VCaP (cell line): ENCODE data around the gene SLC25A42.
A peak's percentile ranks its signal among the peaks of the same experiment; 100 is the strongest.
"Not testable (repeated sequence)": the region's sequence is repeated elsewhere in the genome, so short reads cannot be mapped to it uniquely, and the experiment has no call there.

ENCODE experiments used
- H3K27ac ChIP-seq: fragments of 450-650 bp; 2 replicates; pipeline ENCODE4 v1.5.1; 2017
- TF ChIP-seq, protein P1 (sequence below): fragments of 450-650 bp; conservative IDR thresholded peaks from 2 replicates; pipeline ENCODE4 v1.5.1; 2017; ENCODE audit warnings: mild to moderate bottlenecking, moderate library complexity

Gene SLC25A42

DNA sequence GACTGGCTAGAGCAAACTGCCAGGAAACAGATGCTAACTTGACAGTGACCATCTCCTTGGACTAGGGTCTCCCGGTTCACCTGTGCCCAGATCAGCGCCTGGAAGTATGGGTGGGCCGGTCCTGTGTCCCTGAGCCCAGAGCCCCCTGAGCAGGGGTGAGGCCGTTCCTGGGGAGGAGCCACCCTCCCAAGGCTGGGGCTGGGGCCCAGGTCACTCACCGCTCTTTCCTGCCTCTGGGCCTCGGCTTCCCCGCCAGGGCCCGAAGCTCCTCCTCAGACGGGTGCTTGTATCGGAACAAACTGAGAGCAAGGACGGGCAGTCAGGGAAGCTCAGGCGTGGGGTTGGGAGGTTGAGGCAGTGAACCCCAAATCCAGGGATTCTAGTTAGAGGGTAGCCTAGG is 69.1 kb downstream of the SLC25A42 start:
- TF ChIP-seq, protein P1, sequence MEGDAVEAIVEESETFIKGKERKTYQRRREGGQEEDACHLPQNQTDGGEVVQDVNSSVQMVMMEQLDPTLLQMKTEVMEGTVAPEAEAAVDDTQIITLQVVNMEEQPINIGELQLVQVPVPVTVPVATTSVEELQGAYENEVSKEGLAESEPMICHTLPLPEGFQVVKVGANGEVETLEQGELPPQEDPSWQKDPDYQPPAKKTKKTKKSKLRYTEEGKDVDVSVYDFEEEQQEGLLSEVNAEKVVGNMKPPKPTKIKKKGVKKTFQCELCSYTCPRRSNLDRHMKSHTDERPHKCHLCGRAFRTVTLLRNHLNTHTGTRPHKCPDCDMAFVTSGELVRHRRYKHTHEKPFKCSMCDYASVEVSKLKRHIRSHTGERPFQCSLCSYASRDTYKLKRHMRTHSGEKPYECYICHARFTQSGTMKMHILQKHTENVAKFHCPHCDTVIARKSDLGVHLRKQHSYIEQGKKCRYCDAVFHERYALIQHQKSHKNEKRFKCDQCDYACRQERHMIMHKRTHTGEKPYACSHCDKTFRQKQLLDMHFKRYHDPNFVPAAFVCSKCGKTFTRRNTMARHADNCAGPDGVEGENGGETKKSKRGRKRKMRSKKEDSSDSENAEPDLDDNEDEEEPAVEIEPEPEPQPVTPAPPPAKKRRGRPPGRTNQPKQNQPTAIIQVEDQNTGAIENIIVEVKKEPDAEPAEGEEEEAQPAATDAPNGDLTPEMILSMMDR: no peak
- H3K27ac ChIP-seq: no peak overlapping the region

DNA sequence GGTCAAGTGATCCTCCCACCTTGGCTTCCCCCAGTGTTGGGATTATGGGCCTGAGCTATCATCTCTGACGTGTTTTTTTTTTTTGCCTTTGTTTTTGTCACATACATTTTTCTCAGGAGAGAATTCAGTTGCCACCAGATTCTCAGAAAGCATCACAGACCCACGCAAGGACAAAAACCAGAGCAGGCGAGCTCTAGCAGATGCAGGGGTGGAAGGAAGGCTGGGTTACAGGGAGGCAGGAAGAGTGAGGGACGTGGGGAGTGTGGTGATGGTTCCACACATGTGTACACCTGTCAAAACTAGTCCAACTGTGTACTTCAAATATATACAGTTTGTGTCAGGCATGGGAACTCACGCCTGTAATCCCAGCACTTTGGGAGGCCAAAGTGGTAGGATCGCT is 70.2 kb downstream of the SLC25A42 start:
- TF ChIP-seq, protein P1: no peak
- H3K27ac ChIP-seq: no peak overlapping the region

DNA sequence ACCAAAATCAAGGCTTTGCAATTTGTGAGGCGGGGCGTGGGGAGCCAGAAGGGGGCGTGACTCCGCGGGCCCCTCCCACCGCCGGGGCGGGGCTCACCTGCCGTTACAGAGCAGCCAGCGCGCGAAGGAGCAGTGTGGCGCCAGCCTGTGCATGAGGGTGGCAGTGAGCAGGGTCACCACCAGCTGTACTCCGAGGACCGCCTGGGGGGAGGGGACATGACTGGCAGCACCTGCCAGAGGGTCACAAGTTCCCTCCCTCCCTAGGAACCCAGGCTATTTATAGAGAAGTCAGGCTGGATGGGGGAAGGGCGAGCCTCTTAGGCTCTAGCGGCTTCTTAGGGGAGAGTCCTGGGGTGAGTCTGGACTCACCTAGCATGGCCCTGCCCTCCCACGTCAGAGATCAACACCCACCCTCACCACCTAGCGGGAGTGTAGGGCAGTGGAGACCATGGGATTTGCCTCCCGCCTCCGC is 70.9 kb downstream of the SLC25A42 start:
- no peak overlapping the region for H3K27ac ChIP-seq
- TF ChIP-seq, protein P1: no peak

DNA sequence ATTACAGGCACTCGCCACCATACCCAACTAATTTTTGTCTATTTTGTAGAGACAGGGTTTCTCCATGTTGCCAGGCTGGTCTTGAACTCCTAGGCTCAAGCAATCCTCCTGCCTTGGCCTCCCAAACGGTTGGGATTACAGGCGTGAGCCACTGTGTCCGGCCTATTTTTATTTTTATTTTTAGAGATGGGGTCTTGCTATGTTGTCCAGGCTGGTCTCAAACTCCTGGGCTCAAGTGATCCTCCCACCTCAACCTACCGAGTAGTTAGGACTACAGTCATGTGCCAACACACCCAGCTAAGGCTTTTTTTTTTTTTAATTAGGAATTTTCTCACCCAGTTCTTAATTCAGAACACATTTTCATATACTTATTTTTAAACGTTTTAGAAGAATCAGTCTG is 71.9 kb downstream of the SLC25A42 start:
- H3K27ac ChIP-seq: not testable (repeated sequence)

DNA sequence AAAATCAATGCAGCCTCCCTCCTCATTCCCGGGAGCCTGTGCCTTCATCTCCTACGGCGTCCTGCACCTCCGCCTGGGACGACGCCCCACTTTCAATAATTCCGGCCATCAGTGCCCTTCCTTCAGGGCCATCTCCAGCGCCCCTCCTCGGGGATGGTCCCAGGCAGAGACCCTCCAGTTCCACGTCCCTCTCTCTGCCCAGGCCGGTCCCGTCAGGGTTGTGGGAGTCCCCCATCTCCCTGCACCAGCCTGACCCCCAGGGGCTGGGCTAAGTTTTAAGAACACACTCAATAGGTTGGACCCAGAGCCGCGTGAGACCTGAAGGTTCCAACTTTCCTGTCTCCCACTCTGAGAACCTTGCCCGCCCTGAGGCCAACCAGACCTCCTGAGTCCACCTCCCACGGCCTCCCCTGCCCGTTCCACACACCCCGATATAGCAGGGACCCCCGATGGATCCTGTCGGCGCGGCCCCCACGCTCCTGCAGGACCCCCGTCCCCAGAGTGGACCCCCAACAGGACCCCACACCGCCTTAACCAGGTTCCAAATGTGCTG is 73.8 kb downstream of the SLC25A42 start:
- TF ChIP-seq, protein P1: no peak
- H3K27ac ChIP-seq: peak overlapping the region; percentile 75; the same call in 1 of the 2 replicates

GRCh38 chr19:19138109-19138981 is 74.6 kb downstream of the SLC25A42 start, which contains the start of gene TMEM161A:
TSS of gene TMEM161A (minus strand) at chr19:19138478. CDS start at chr19:19138428, 50 bp downstream.
- H3K27ac ChIP-seq: peak within 1 kb of the TSS; percentile 75; the same call in 1 of the 2 replicates
- TF ChIP-seq, protein P1: no peak

- no peak overlapping the region for H3K27ac ChIP-seq
Observed at GRCh38 chr19:19139876-19140229, 76.1 kb downstream of the SLC25A42 start.

More at GRCh38 chr19:19139876-19140229, 76.1 kb downstream of the SLC25A42 start:
- TF ChIP-seq, protein P1: peak; percentile 39
